Caco-2 (cell line): Measurements from ENCODE around the gene CRLF2. TPM values are rescaled to one million over a fixed set of nuclear protein-coding genes. Genes with fewer than 3 reads are reported as not detected.
A peak's percentile ranks its signal among the peaks of the same experiment; 100 is the strongest.
"Not testable (repeated sequence)": the region's sequence is repeated elsewhere in the genome, so short reads cannot be mapped to it uniquely, and the experiment has no call there.

ENCODE experiments used
- BruUV-seq: library from RNA; stranded (reverse); fragments of 400-500 nt; replicated peaks from 2 replicates; lab custom pipeline; 2021; lab: Mats Ljungman, UMichigan
- CTCF ChIA-PET: fragments of 300-600 bp; sonication (Branson Sonifier 250); formaldehyde crosslinking; loops from one replicate; lab custom pipeline; 2022; ENCODE audit warnings: antibody characterized with exemption; lab: Charles Lee
- POLR2A ChIA-PET: fragments of 300-600 bp; sonication (Branson Sonifier 250); formaldehyde crosslinking; loops from one replicate; lab custom pipeline; 2022; ENCODE audit warnings: antibody characterized with exemption; lab: Charles Lee
- DNase-seq, 2 experiments: peaks; one replicate each; pipeline versions ENCODE4 v3.0.0 to v3.0.0-alpha.2; 2020 to 2022
- H3K27me3 ChIP-seq: replicated peaks from 2 replicates; pipeline ENCODE4 v1.6.0; 2011; ENCODE audit warnings: low read length; ENCODE audit not compliant: control insufficient read depth, insufficient read depth
- H3K36me3 ChIP-seq: 2 replicates; pipeline ENCODE4 v1.5.1; 2011; ENCODE audit warnings: low read length; ENCODE audit not compliant: control insufficient read depth, insufficient read depth
- H3K4me1 ChIP-seq: fragments of 250-450 bp; sonication (Bioruptor Pico); 2 replicates; pipeline ENCODE4 v1.5.1; 2020; ENCODE audit warnings: mild to moderate bottlenecking
- H3K4me3 ChIP-seq: 2 replicates; pipeline ENCODE4 v1.5.1; 2011; ENCODE audit warnings: low read depth, mild to moderate bottlenecking, control low read depth, low read length
- H3K9me3 ChIP-seq: fragments of 250-450 bp; sonication (Bioruptor Pico); 2 replicates; pipeline ENCODE4 v1.5.1; 2020; ENCODE audit warnings: mild to moderate bottlenecking, moderate library complexity
- H3K27ac Mint-ChIP-seq: one replicate; pipeline ENCODE4 v1.8.0; 2022; ENCODE audit warnings: mixed read lengths; ENCODE audit not compliant: unreplicated experiment
- H3K27me3 Mint-ChIP-seq: one replicate; pipeline ENCODE4 v1.8.0; 2022; ENCODE audit warnings: mixed read lengths; ENCODE audit not compliant: insufficient read depth, unreplicated experiment
- H3K36me3 Mint-ChIP-seq: one replicate; pipeline ENCODE4 v1.8.0; 2022; ENCODE audit warnings: mild to moderate bottlenecking, mixed read lengths; ENCODE audit not compliant: insufficient read depth, unreplicated experiment
- H3K4me1 Mint-ChIP-seq: one replicate; pipeline ENCODE4 v1.8.0; 2022; ENCODE audit warnings: low read depth, mixed read lengths; ENCODE audit not compliant: unreplicated experiment
- H3K4me3 Mint-ChIP-seq: one replicate; pipeline ENCODE4 v1.8.0; 2022; ENCODE audit warnings: mild to moderate bottlenecking, moderate library complexity, mixed read lengths; ENCODE audit not compliant: unreplicated experiment
- H3K9me3 Mint-ChIP-seq: one replicate; pipeline ENCODE4 v1.8.0; 2022; ENCODE audit warnings: mixed read lengths; ENCODE audit not compliant: unreplicated experiment
- intact Hi-C: fragments of 100-400 bp; cut with micrococcal nuclease; formaldehyde crosslinking; loops from one replicate; pipeline ENCODE4 v1.10.0; 2022; ENCODE audit not compliant: unreplicated experiment
- total RNA-seq: library from RNA; stranded (reverse); gene quantifications from 2 replicates; pipeline ENCODE4 v1.2.3, GENCODE V29; 2022
- TF ChIP-seq, protein P1 (sequence below), 2 experiments: fragments of 200-600 bp in 1 of 2; IDR thresholded peaks; 1 replicate in 1 of 2; 2 replicates in 1 of 2; pipeline versions ENCODE4 v1.5.1 to v1.8.0; 2011 to 2022; ENCODE audit warnings: antibody characterized with exemption in 1 of 2, control low read depth in 1 of 2, inconsistent platforms in 1 of 2, low read depth in 1 of 2, low read length in 1 of 2, mild to moderate bottlenecking in 1 of 2, moderate library complexity in 1 of 2; ENCODE audit not compliant: insufficient read depth in 1 of 2, severe bottlenecking in 1 of 2, unreplicated experiment in 1 of 2

CRLF2 gene
- total RNA-seq, 1 experiment from 2014 or later, result not detected

- peaks cover 20% of the 10 kb centered on the region for H3K9me3 Mint-ChIP-seq
- ChIA-PET CTCF (no interaction called here), POLR2A (no interaction called here)
- H3K27me3 ChIP-seq, result no peaks in the 10 kb centered on the region
- BruUV-seq, result no TSS peak
- peak; percentile 59 to 70 for DNase-seq
- H3K36me3 ChIP-seq, result no peaks in the 10 kb centered on the region
- H3K27me3 Mint-ChIP-seq, result no peaks in the 10 kb centered on the region
- H3K4me3 ChIP-seq, result no peak overlapping the region
- no peak overlapping the region for H3K4me3 Mint-ChIP-seq
- peaks cover 6% of the 10 kb centered on the region for H3K4me1 Mint-ChIP-seq
- no peaks in the 10 kb centered on the region for H3K9me3 ChIP-seq
- intact Hi-C loops, result loop anchor here (1.0 to 10.0 kb wide), 2 partner anchors 78 to 145 kb away; partner anchors contain the start of gene SLC25A6
- H3K4me1 ChIP-seq, result no peaks in the 10 kb centered on the region
- H3K36me3 Mint-ChIP-seq, result peaks cover 12% of the 10 kb centered on the region
- TF ChIP-seq, protein P1, sequence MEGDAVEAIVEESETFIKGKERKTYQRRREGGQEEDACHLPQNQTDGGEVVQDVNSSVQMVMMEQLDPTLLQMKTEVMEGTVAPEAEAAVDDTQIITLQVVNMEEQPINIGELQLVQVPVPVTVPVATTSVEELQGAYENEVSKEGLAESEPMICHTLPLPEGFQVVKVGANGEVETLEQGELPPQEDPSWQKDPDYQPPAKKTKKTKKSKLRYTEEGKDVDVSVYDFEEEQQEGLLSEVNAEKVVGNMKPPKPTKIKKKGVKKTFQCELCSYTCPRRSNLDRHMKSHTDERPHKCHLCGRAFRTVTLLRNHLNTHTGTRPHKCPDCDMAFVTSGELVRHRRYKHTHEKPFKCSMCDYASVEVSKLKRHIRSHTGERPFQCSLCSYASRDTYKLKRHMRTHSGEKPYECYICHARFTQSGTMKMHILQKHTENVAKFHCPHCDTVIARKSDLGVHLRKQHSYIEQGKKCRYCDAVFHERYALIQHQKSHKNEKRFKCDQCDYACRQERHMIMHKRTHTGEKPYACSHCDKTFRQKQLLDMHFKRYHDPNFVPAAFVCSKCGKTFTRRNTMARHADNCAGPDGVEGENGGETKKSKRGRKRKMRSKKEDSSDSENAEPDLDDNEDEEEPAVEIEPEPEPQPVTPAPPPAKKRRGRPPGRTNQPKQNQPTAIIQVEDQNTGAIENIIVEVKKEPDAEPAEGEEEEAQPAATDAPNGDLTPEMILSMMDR (IDR thresholded peaks at IDR 0.05; ENCODE audit: insufficient read depth in 1 of 2, low read depth in 1 of 2, low read length in 1 of 2, severe bottlenecking in 1 of 2, unreplicated experiment in 1 of 2), result peak; percentile 57 to 74
- no peak overlapping the region for H3K27ac Mint-ChIP-seq
Observed at GRCh38 chrX:1246816-1247215, 34.4 kb upstream of the CRLF2 start.

- Mint-ChIP-seq H3K4me1 (peaks cover 6% of the 10 kb centered on the region), H3K4me3 (no peak overlapping the region), H3K36me3 (peaks cover 8% of the 10 kb centered on the region), H3K27me3 (no peaks in the 10 kb centered on the region), H3K9me3 (no peaks in the 10 kb centered on the region), H3K27ac (no peak overlapping the region)
- TF ChIP-seq, protein P1 (IDR thresholded peaks at IDR 0.05; ENCODE audit: insufficient read depth in 1 of 2, low read depth in 1 of 2, low read length in 1 of 2, severe bottlenecking in 1 of 2, unreplicated experiment in 1 of 2), result no peak
- H3K4me1 ChIP-seq, result no peaks in the 10 kb centered on the region
- ChIA-PET POLR2A (no interaction called here), CTCF (no interaction called here)
- no peaks in the 10 kb centered on the region for H3K36me3 ChIP-seq
- intact Hi-C loops, result loop anchor here (10.0 kb wide), 1 partner anchor 80 kb away; no protein-coding TSS in a partner anchor
- no peak overlapping the region for H3K4me3 ChIP-seq
- H3K27me3 ChIP-seq, result no peaks in the 10 kb centered on the region
- peak; percentile 5 to 36 for DNase-seq
- no peaks in the 10 kb centered on the region for H3K9me3 ChIP-seq
- no TSS peak for BruUV-seq
Observed at GRCh38 chrX:1244164-1245076, 32.0 kb upstream of the CRLF2 start.

- no peaks in the 10 kb centered on the region for H3K9me3 Mint-ChIP-seq
- POLR2A ChIA-PET, result no interaction called here
- H3K36me3 Mint-ChIP-seq, result peaks cover 7% of the 10 kb centered on the region
- intact Hi-C loops, result loop anchor here (10.0 kb wide), 1 partner anchor 82 kb away; no protein-coding TSS in a partner anchor
- H3K4me3 ChIP-seq, result no peak overlapping the region
- CTCF ChIA-PET, result no interaction called here
- no peaks in the 10 kb centered on the region for H3K36me3 ChIP-seq
- no peaks in the 10 kb centered on the region for H3K4me1 ChIP-seq
- no peaks in the 10 kb centered on the region for H3K9me3 ChIP-seq
- TF ChIP-seq, protein P1 (IDR thresholded peaks at IDR 0.05; ENCODE audit: insufficient read depth in 1 of 2, low read depth in 1 of 2, low read length in 1 of 2, severe bottlenecking in 1 of 2, unreplicated experiment in 1 of 2), result no peak
- peaks cover 6% of the 10 kb centered on the region for H3K4me1 Mint-ChIP-seq
- DNase-seq, result peak in 1 of 2 experiments; percentile 41
- no peak overlapping the region for H3K4me3 Mint-ChIP-seq
- H3K27ac Mint-ChIP-seq, result no peak overlapping the region
- no peaks in the 10 kb centered on the region for H3K27me3 Mint-ChIP-seq
- BruUV-seq, result no TSS peak
- H3K27me3 ChIP-seq, result no peaks in the 10 kb centered on the region
Observed at GRCh38 chrX:1242891-1243402, 30.5 kb upstream of the CRLF2 start.

GRCh38 chrX:1240551-1240950, 28.1 kb upstream of the CRLF2 start:
- CTCF ChIA-PET, H3K27me3 ChIP-seq, H3K9me3 ChIP-seq, H3K4me1 Mint-ChIP-seq, H3K9me3 Mint-ChIP-seq, H3K36me3 Mint-ChIP-seq, H3K4me3 ChIP-seq, H3K4me1 ChIP-seq, H3K4me3 Mint-ChIP-seq, H3K27me3 Mint-ChIP-seq, H3K36me3 ChIP-seq, BruUV-seq, POLR2A ChIA-PET, DNase-seq, H3K27ac Mint-ChIP-seq: not testable (repeated sequence)
- intact Hi-C loops, result loop anchor here (10.0 kb wide), 1 partner anchor 84 kb away; no protein-coding TSS in a partner anchor
